HepG2 (cell line): Measurements from ENCODE around the gene PARP2. TPM values are rescaled to one million over a fixed set of nuclear protein-coding genes. Genes with fewer than 3 reads are reported as not detected.

Source experiments
- CENPT ChIP-seq: sonication (generic); formaldehyde crosslinking; IDR thresholded peaks from 2 replicates; pipeline ENCODE4 v1.8.0; 2022; ENCODE audit warnings: low read depth, mild to moderate bottlenecking, moderate library complexity, missing genetic modification reagents
- CSRNP2 ChIP-seq: sonication (generic); formaldehyde crosslinking; conservative IDR thresholded peaks from 2 replicates; pipeline ENCODE4 v1.8.0; 2022; ENCODE audit warnings: low read depth, missing genetic modification reagents
- DRAP1 ChIP-seq: IDR thresholded peaks from 2 replicates; pipeline ENCODE4 v1.6.1; 2016; ENCODE audit warnings: missing genetic modification reagents, missing compliant biosample characterization
- HNF4A ChIP-seq: sonication (generic); formaldehyde crosslinking; IDR thresholded peaks from 2 replicates; pipeline ENCODE4 v1.4.0; 2020; ENCODE audit warnings: missing genetic modification reagents
- NR0B2 ChIP-seq: sonication (generic); formaldehyde crosslinking; IDR thresholded peaks from 2 replicates; pipeline ENCODE4 v1.4.0; 2020; ENCODE audit warnings: mild to moderate bottlenecking, missing genetic modification reagents
- PBX2 ChIP-seq: IDR thresholded peaks from 2 replicates; pipeline ENCODE4 v1.6.1; 2016; ENCODE audit warnings: control low read depth
- PITX1 ChIP-seq: sonication (generic); formaldehyde crosslinking; IDR thresholded peaks from 2 replicates; pipeline ENCODE4 v1.5.1; 2020; ENCODE audit warnings: mild to moderate bottlenecking, missing genetic modification reagents
- SAFB2 ChIP-seq: sonication (generic); formaldehyde crosslinking; IDR thresholded peaks from 2 replicates; pipeline ENCODE4 v1.5.1; 2020; ENCODE audit warnings: missing genetic modification reagents, low read depth, mild to moderate bottlenecking, borderline replicate concordance
- ZNF318 ChIP-seq: sonication (generic); formaldehyde crosslinking; IDR thresholded peaks from 2 replicates; pipeline ENCODE4 v1.4.0; 2020; ENCODE audit warnings: mild to moderate bottlenecking, missing genetic modification reagents
- ZNF576 ChIP-seq: sonication (generic); formaldehyde crosslinking; IDR thresholded peaks from 2 replicates; pipeline ENCODE4 v1.4.0; 2020; ENCODE audit warnings: mild to moderate bottlenecking, missing genetic modification reagents
- ZNF580 ChIP-seq: IDR thresholded peaks from 2 replicates; pipeline ENCODE4 v1.6.1; 2016; ENCODE audit warnings: low read depth, borderline replicate concordance
- ZNF770 ChIP-seq: sonication (generic); formaldehyde crosslinking; IDR thresholded peaks from 2 replicates; pipeline ENCODE4 v1.5.0; 2020; ENCODE audit warnings: mild to moderate bottlenecking, missing genetic modification reagents
- polyA plus RNA-seq, 8 experiments: library from polyadenylated mRNA; depleted of rRNA in 3 of 8; stranded (reverse) in 7 of 8; unstranded in 1 of 8; fragments of >200 nt; fragmentation: Illumina TruSeq in 4 of 8; extraction: Trizol in 4 of 8; gene quantifications; 2 replicates each; pipeline versions ENCODE4 v1.2.1 to v1.2.3, GENCODE V29; 2011 to 2016; ENCODE audit warnings: low read depth in 4 of 8, missing spikeins in 1 of 8, mixed read lengths in 1 of 8; ENCODE audit not compliant: insufficient read depth in 1 of 8
- total RNA-seq, 5 experiments: library from RNA; depleted of rRNA; stranded (reverse); fragments of >200 nt; fragmentation: Illumina TruSeq; extraction: Trizol; gene quantifications; 2 replicates each; pipeline ENCODE4 v1.2.3, GENCODE V29; 2016; ENCODE audit warnings: low read depth in 1 of 5

PARP2 gene
- total and polyA plus RNA-seq, 2 of the 13 experiments (the other 11 are each of a cell fraction or from before 2014, with no cell fraction given), result 37.3 to 38.4 TPM

GRCh38 chr14:20343092-20343861 lies at the start of gene PARP2 (continued):
- peak; percentile 91 for TF ChIP-seq ZNF318 (CRISPR knock-in tag)
- 0 out of 2 replicates have a peak, but pooled peaks have one; percentile 57 for TF ChIP-seq NR0B2 (CRISPR knock-in tag)
- no peak for TF ChIP-seq CSRNP2 (CRISPR knock-in tag)
- TF ChIP-seq HNF4A (CRISPR knock-in tag), result 0 out of 2 replicates have a peak, but pooled peaks have one; percentile 3
- peak; percentile 65; the same call in 1 of the 2 replicates for TF ChIP-seq ZNF770
- TF ChIP-seq DRAP1, result peak; percentile 96
- peak; percentile 81; the same call in 1 of the 2 replicates for TF ChIP-seq SAFB2 (CRISPR knock-in tag)
- TF ChIP-seq PBX2 (CRISPR knock-in tag), result peak; percentile 80
- no peak for TF ChIP-seq CENPT (CRISPR knock-in tag)
- peak; percentile 90 for TF ChIP-seq ZNF580 (CRISPR knock-in tag)
- TF ChIP-seq ZNF576 (CRISPR knock-in tag), result no peak
- no peak; the same call in 1 of the 2 replicates for TF ChIP-seq PITX1 (CRISPR knock-in tag)
